ENCODE results near the gene DYNLT2B. TPM values are rescaled to one million over a fixed set of nuclear protein-coding genes. Genes with fewer than 3 reads are reported as not detected.
"Not testable (repeated sequence)": the region's sequence is repeated elsewhere in the genome, so short reads cannot be mapped to it uniquely, and the experiment has no call there.

Gene DYNLT2B
- polyA plus RNA-seq, 4 donors = 4.0 to 12.2 (median 8.2) TPM

- Histone ChIP-seq H3K36me3 (ENCODE audit: control insufficient read depth in 3 of 3, insufficient read depth in 2 of 3, low read depth in 1 of 3, low read length in 3 of 3) (peaks cover 5 to 40% (median 10%) of the 10 kb centered on the region in 3 donors), H3K4me1 (ENCODE audit: control insufficient read depth in 3 of 3, insufficient read depth in 2 of 3, low read depth in 1 of 3, low read length in 2 of 3) (no peaks in the 10 kb centered on the region), H3K27ac (ENCODE audit: low read depth in 1 of 3, low read length in 2 of 3) (no peak overlapping the region), H3K9me3 (ENCODE audit: control insufficient read depth in 2 of 2, insufficient read depth in 1 of 2, low read depth in 1 of 2, low read length in 1 of 2) (no peaks in the 10 kb centered on the region), H3K27me3 (ENCODE audit: control insufficient read depth in 3 of 3, insufficient read depth in 3 of 3, low read length in 3 of 3) (no peaks in the 10 kb centered on the region), H3K4me3 (ENCODE audit: low read depth in 1 of 3, low read length in 3 of 3) (no peak overlapping the region)
- DNase-seq = peak in 1 of 2 donors; percentile 36
- 15 to 64% (median 36%) methylated on average over 1 of the region's 1 CpG for WGBS, 3 donors
- FAIRE-seq = no peak
These were observed 62.3 kb downstream of the DYNLT2B start for GRCh38 chr3:196255776-196256175.

- WGBS, 3 donors = 44 to 56% (median 54%) methylated on average over 5 of the region's 5 CpGs
- DNase-seq (peak in 1 of 2 donors; percentile 11), FAIRE-seq (no peak)
- peaks cover 5 to 37% (median 10%) of the 10 kb centered on the region in 3 donors for H3K36me3 ChIP-seq (ENCODE audit: control insufficient read depth in 3 of 3, insufficient read depth in 2 of 3, low read depth in 1 of 3, low read length in 3 of 3)
- no peak overlapping the region for H3K4me3 ChIP-seq (ENCODE audit: low read depth in 1 of 3, low read length in 3 of 3)
- no peaks in the 10 kb centered on the region for H3K27me3 ChIP-seq (ENCODE audit: control insufficient read depth in 3 of 3, insufficient read depth in 3 of 3, low read length in 3 of 3)
- H3K4me1 ChIP-seq (ENCODE audit: control insufficient read depth in 3 of 3, insufficient read depth in 2 of 3, low read depth in 1 of 3, low read length in 2 of 3) = no peaks in the 10 kb centered on the region
- H3K9me3 ChIP-seq (ENCODE audit: control insufficient read depth in 2 of 2, insufficient read depth in 1 of 2, low read depth in 1 of 2, low read length in 1 of 2) = no peaks in the 10 kb centered on the region
- no peak overlapping the region for H3K27ac ChIP-seq (ENCODE audit: low read depth in 1 of 3, low read length in 2 of 3)
These were observed 63.4 kb downstream of the DYNLT2B start for GRCh38 chr3:196254376-196255283.

- WGBS, 3 donors = 96 to 97% (median 97%) methylated on average over 16 of the region's 16 CpGs
- DNase-seq = no peak
- no peak for FAIRE-seq
- Histone ChIP-seq H3K27ac (ENCODE audit: low read depth in 1 of 3, low read length in 2 of 3) (no peak overlapping the region), H3K27me3 (ENCODE audit: control insufficient read depth in 3 of 3, insufficient read depth in 3 of 3, low read length in 3 of 3) (no peaks in the 10 kb centered on the region), H3K4me3 (ENCODE audit: low read depth in 1 of 3, low read length in 3 of 3) (no peak overlapping the region), H3K36me3 (ENCODE audit: control insufficient read depth in 3 of 3, insufficient read depth in 2 of 3, low read depth in 1 of 3, low read length in 3 of 3) (peaks cover 4 to 48% (median 12%) of the 10 kb centered on the region in 3 donors), H3K9me3 (ENCODE audit: control insufficient read depth in 2 of 2, insufficient read depth in 1 of 2, low read depth in 1 of 2, low read length in 1 of 2) (no peaks in the 10 kb centered on the region), H3K4me1 (ENCODE audit: control insufficient read depth in 3 of 3, insufficient read depth in 2 of 3, low read depth in 1 of 3, low read length in 2 of 3) (no peaks in the 10 kb centered on the region)
These were observed 66.1 kb downstream of the DYNLT2B start for GRCh38 chr3:196251918-196252317.

- peaks cover 0 to 5% of the 10 kb centered on the region in 2 donors for H3K9me3 ChIP-seq (ENCODE audit: control insufficient read depth in 2 of 2, insufficient read depth in 1 of 2, low read depth in 1 of 2, low read length in 1 of 2)
- WGBS, 3 donors = 92% methylated on average over 13 of the region's 13 CpGs
- no peak overlapping the region for H3K27ac ChIP-seq (ENCODE audit: low read depth in 1 of 3, low read length in 2 of 3)
- FAIRE-seq = no peak
- peaks cover 11 to 60% (median 21%) of the 10 kb centered on the region in 3 donors for H3K36me3 ChIP-seq (ENCODE audit: control insufficient read depth in 3 of 3, insufficient read depth in 2 of 3, low read depth in 1 of 3, low read length in 3 of 3)
- H3K4me1 ChIP-seq (ENCODE audit: control insufficient read depth in 3 of 3, insufficient read depth in 2 of 3, low read depth in 1 of 3, low read length in 2 of 3) = no peaks in the 10 kb centered on the region
- no peak overlapping the region for H3K4me3 ChIP-seq (ENCODE audit: low read depth in 1 of 3, low read length in 3 of 3)
- H3K27me3 ChIP-seq (ENCODE audit: control insufficient read depth in 3 of 3, insufficient read depth in 3 of 3, low read length in 3 of 3) = no peaks in the 10 kb centered on the region
- no peak for DNase-seq
These were observed 71.3 kb downstream of the DYNLT2B start for GRCh38 chr3:196246612-196247308.

- H3K9me3 ChIP-seq (ENCODE audit: control insufficient read depth in 2 of 2, insufficient read depth in 1 of 2, low read depth in 1 of 2, low read length in 1 of 2); H3K4me3 ChIP-seq (ENCODE audit: low read depth in 1 of 3, low read length in 3 of 3); H3K4me1 ChIP-seq (ENCODE audit: control insufficient read depth in 3 of 3, insufficient read depth in 2 of 3, low read depth in 1 of 3, low read length in 2 of 3); H3K27ac ChIP-seq (ENCODE audit: low read depth in 1 of 3, low read length in 2 of 3); DNase-seq; H3K27me3 ChIP-seq (ENCODE audit: control insufficient read depth in 3 of 3, insufficient read depth in 3 of 3, low read length in 3 of 3); FAIRE-seq: not testable (repeated sequence)
- peaks cover 16 to 63% (median 26%) of the 10 kb centered on the region in 3 donors for H3K36me3 ChIP-seq (ENCODE audit: control insufficient read depth in 3 of 3, insufficient read depth in 2 of 3, low read depth in 1 of 3, low read length in 3 of 3)
- WGBS, 3 donors = 97 to 99% (median 97%) methylated on average over 24 to 34 of the region's 34 CpGs
These were observed 73.9 kb downstream of the DYNLT2B start for GRCh38 chr3:196244166-196244565.

- DNase-seq (no peak), FAIRE-seq (no peak)
- H3K4me1 ChIP-seq (ENCODE audit: control insufficient read depth in 3 of 3, insufficient read depth in 2 of 3, low read depth in 1 of 3, low read length in 2 of 3) = no peaks in the 10 kb centered on the region
- H3K9me3 ChIP-seq (ENCODE audit: control insufficient read depth in 2 of 2, insufficient read depth in 1 of 2, low read depth in 1 of 2, low read length in 1 of 2) = peaks cover 0 to 5% of the 10 kb centered on the region in 2 donors
- WGBS, 3 donors = 90 to 92% (median 91%) methylated on average over 8 of the region's 8 CpGs
- H3K27me3 ChIP-seq (ENCODE audit: control insufficient read depth in 3 of 3, insufficient read depth in 3 of 3, low read length in 3 of 3) = no peaks in the 10 kb centered on the region
- H3K27ac ChIP-seq (ENCODE audit: low read depth in 1 of 3, low read length in 2 of 3) = no peak overlapping the region
- no peak overlapping the region for H3K4me3 ChIP-seq (ENCODE audit: low read depth in 1 of 3, low read length in 3 of 3)
- peaks cover 22 to 58% (median 23%) of the 10 kb centered on the region in 3 donors for H3K36me3 ChIP-seq (ENCODE audit: control insufficient read depth in 3 of 3, insufficient read depth in 2 of 3, low read depth in 1 of 3, low read length in 3 of 3)
These were observed 76.3 kb downstream of the DYNLT2B start for GRCh38 chr3:196241704-196242103.

Other genes with a start within 250 kb of the DYNLT2B start
- gene TFRC, start 236.2 kb downstream of the DYNLT2B start, polyA plus RNA-seq = 100 to 1,000 TPM in 1 of 4 donors, 10 to 100 TPM in 3; 12.7 to 108 (median 50.4) TPM
- gene ZDHHC19, start 106.8 kb downstream of the DYNLT2B start, polyA plus RNA-seq = under 1 TPM in 2 of 4 donors, not detected in 2; 0.22 to 0.40 TPM
- gene SLC51A, start 101.7 kb downstream of the DYNLT2B start, polyA plus RNA-seq = 100 to 1,000 TPM in 2 of 4 donors, 10 to 100 TPM in 2; 25.0 to 143 (median 72.4) TPM
- gene PCYT1A, start 30.5 kb downstream of the DYNLT2B start, polyA plus RNA-seq = 10 to 100 TPM; 43.4 to 92.8 (median 47.9) TPM
- gene TM4SF19, start 20.1 kb upstream of the DYNLT2B start, polyA plus RNA-seq = under 1 TPM in 1 of 4 donors, not detected in 3; 0.06 TPM
- 10 to 100 TPM in 1 of 4 donors, 1 to 10 TPM in 3; 2.4 to 27.8 (median 5.7) TPM for gene UBXN7, start 114.2 kb upstream of the DYNLT2B start, polyA plus RNA-seq
- gene RNF168, start 185.5 kb upstream of the DYNLT2B start, polyA plus RNA-seq = 10 to 100 TPM in 1 of 4 donors, 1 to 10 TPM in 3; 2.4 to 11.9 (median 6.0) TPM
- not detected for gene SMCO1, start 197.1 kb upstream of the DYNLT2B start, polyA plus RNA-seq

All from small intestine (tissue), 7 donors.